GM06990 (cell line): ENCODE data around the gene KCNJ10.

Experiments
- DNase-seq: peaks from one replicate; pipeline ENCODE4 v3.0.0-alpha.2; 2011; ENCODE audit not compliant: insufficient read length; ENCODE audit errors: extremely low read depth
- H3K27me3 ChIP-seq: replicated peaks from 2 replicates; pipeline ENCODE4 v1.6.0; 2011; ENCODE audit warnings: low read length; ENCODE audit not compliant: control insufficient read depth, insufficient read depth
- H3K36me3 ChIP-seq: 2 replicates; pipeline ENCODE4 v1.5.1; 2011; ENCODE audit warnings: low read length; ENCODE audit not compliant: control insufficient read depth, insufficient read depth
- H3K4me3 ChIP-seq: replicated peaks from 2 replicates; pipeline ENCODE4 v1.5.1; 2011; ENCODE audit warnings: low read depth, mild to moderate bottlenecking, control low read depth, low read length
- TF ChIP-seq, protein P1 (sequence below): IDR thresholded peaks from 2 replicates; pipeline ENCODE4 v1.5.1; 2011; ENCODE audit warnings: low read length, control low read depth, mild to moderate bottlenecking, inconsistent platforms; ENCODE audit not compliant: insufficient read depth, poor library complexity, severe bottlenecking

KCNJ10 gene

DNA sequence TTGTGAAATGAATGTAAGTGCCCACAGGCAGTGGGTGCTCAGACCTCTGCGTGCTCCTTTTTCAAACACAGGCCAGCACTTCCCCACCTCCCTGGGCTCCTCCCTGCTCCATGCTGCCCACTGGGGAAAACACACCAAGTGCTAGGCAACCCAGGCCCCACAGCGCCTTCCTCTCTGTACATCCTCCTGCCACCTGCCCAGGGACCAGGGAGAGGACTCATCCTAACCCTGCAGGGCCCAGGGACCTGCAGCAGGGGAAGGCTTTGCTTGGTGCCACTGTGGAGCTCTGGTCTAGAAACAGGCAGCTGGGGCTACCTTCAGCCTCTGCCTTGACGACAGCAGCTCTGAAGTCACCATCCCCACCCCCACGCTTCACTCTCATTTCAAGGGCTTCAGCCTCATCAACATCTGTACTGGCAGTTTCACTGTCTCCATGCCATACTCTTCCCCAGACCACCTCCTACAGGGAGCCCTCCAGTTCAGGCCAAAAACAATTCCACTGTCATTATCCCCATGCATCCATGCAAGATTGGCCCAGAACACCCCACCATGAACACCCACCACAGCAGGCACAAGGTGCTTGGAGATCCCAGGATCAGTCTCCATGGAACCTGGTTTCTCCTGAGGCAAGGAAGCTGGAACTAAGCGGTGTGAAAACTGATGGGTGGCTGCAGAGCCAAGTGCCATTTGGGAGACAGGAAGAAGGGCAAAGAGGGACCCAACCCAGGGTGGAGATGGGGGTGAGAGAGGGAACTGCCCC lies 27.4 kb upstream of the KCNJ10 start:
- DNase-seq: no peak
- TF ChIP-seq, protein P1, sequence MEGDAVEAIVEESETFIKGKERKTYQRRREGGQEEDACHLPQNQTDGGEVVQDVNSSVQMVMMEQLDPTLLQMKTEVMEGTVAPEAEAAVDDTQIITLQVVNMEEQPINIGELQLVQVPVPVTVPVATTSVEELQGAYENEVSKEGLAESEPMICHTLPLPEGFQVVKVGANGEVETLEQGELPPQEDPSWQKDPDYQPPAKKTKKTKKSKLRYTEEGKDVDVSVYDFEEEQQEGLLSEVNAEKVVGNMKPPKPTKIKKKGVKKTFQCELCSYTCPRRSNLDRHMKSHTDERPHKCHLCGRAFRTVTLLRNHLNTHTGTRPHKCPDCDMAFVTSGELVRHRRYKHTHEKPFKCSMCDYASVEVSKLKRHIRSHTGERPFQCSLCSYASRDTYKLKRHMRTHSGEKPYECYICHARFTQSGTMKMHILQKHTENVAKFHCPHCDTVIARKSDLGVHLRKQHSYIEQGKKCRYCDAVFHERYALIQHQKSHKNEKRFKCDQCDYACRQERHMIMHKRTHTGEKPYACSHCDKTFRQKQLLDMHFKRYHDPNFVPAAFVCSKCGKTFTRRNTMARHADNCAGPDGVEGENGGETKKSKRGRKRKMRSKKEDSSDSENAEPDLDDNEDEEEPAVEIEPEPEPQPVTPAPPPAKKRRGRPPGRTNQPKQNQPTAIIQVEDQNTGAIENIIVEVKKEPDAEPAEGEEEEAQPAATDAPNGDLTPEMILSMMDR: no peak
- H3K36me3 ChIP-seq: peaks cover 8% of the 10 kb centered on the region
- H3K4me3 ChIP-seq: peak overlapping the region; percentile 82
- H3K27me3 ChIP-seq: no peaks in the 10 kb centered on the region

DNA sequence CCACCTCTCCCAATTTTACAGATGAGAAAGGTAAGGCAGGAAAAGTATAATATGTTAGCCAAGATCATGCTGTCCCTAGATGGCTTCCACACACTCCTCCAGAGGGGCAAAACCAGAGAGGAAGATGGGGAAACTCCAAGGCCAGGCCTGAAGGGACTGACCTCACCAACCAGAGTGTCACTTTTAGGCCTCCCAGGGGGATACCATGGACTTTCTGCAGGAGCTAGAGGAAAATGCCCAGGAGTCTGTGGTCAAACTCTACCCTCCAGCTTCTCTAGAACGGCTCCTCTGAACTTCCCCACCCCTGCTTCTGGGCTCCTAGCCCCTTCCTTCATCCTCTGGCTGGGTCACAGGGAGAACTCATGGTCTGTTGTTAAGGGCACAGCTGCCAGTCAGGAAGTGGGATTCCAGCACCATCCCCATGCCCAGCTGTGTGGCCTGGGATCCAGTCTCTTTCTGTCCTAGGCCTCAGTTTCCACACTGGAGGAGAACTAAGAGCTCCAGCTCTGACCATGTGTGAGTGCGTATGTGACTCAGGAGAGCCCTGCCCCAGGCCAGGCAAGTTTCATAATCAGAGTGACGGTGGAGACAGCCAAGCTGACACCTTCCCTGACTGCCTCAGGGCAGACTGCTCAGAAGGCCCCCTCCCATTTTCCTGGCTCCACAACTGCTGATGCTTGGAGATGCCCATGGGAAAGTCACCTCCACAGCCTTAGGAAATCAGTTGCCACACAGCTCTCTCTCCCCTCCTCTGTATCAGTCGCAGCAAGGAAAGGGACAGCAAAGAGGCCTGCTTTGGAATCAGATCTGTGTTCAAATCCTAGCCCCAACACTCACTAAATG lies 26.5 kb upstream of the KCNJ10 start:
- no peak overlapping the region for H3K4me3 ChIP-seq
- H3K27me3 ChIP-seq: no peaks in the 10 kb centered on the region
- peaks cover 11% of the 10 kb centered on the region for H3K36me3 ChIP-seq
- TF ChIP-seq, protein P1: no peak
- no peak for DNase-seq

DNA sequence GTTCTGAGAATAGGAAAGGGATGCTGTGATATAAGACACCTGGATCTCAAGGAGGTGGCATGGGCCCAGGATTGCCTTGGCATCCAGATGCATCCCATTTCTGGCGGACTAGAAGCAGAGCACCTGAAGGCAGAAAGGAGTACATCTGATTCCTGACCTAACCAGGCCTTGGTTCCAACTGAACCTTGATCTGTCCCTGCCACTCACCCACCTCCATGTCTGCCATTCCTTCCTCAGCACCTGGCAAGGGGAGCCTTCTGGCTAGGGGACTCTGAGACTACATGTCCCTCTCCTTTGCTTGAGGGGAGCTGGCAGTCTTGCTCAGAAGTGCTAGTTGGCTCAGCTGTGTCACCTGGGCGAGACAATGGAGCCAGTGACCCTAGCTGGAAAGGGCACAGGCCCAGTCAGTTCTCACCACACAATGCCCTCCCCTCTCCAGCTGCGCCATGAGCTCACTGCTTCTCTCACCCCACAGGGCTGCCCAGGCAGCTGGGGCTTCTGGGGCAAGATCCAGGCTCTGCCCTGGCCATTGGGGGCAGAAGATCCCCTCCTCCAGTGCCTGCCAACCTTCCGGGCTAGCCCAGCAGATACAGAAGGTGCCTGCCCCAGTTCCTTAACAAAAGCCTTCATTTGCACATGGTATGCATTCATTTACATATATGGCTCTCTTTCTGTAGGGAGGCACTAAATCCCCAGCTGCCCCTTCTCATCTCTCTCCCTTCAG lies 25.6 kb upstream of the KCNJ10 start:
- DNase-seq: no peak
- no peaks in the 10 kb centered on the region for H3K27me3 ChIP-seq
- TF ChIP-seq, protein P1: no peak
- H3K4me3 ChIP-seq: no peak overlapping the region
- peaks cover 12% of the 10 kb centered on the region for H3K36me3 ChIP-seq

DNA sequence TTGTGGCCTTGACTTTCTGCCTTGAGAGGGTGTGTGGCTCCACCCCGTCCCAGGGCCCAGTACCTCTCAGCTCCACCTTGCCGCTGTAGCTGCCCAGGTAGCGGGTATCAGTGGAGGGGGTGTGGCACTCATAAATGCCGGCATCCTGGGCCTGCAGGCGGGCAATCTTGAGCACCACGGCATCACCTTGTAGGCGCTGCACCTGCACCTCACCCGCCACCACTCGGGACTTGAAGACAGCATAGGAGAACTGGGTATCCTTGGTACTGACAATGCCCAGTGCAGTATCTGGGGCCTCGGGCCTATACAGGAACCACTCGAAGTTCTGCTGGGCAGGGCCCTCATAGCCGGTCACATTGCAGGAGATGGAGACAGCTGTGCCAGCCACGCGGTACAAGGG lies 24.8 kb upstream of the KCNJ10 start:
- Histone ChIP-seq H3K4me3 (no peak overlapping the region), H3K27me3 (no peaks in the 10 kb centered on the region), H3K36me3 (peaks cover 12% of the 10 kb centered on the region)
- TF ChIP-seq, protein P1: no peak
- no peak for DNase-seq

DNA sequence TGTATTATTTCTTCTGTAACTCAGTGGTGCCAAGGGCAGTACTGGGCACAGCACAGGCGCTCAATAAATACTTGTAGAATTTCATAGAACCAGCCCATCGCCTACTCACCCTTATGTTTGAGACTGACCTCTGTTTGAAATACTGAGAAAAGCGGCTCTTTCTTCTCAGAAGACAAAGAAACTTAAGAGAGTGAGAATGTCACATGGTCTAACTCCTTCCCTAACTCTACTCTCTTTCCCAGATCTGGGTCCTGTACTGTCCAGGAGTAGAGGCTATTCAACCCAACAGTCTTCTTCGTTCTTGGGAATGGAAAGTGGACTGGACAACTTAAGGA lies 24.3 kb upstream of the KCNJ10 start:
- no peaks in the 10 kb centered on the region for H3K27me3 ChIP-seq
- DNase-seq: no peak
- H3K4me3 ChIP-seq: no peak overlapping the region
- TF ChIP-seq, protein P1: no peak
- peaks cover 14% of the 10 kb centered on the region for H3K36me3 ChIP-seq
